NT2/D1 (cell line): ENCODE data around the gene CARMIL1.
"Not testable (repeated sequence)": the region's sequence is repeated elsewhere in the genome, so short reads cannot be mapped to it uniquely, and the experiment has no call there.

Experiments used
- SUZ12 ChIP-seq: IDR thresholded peaks from 2 replicates; pipeline ENCODE4 v1.6.1; 2011; ENCODE audit not compliant: insufficient read length, insufficient read depth; ENCODE audit errors: extremely low read depth
- YY1 ChIP-seq: IDR thresholded peaks from 2 replicates; pipeline ENCODE4 v1.6.1; 2011; ENCODE audit not compliant: insufficient read length, insufficient read depth
- ZNF274 ChIP-seq: IDR thresholded peaks from 2 replicates; pipeline ENCODE4 v1.6.1; 2011; ENCODE audit warnings: mild to moderate bottlenecking, low read depth, low read length

- not testable (repeated sequence) for TF ChIP-seq ZNF274, YY1, SUZ12
These were observed 165.3 kb downstream of the CARMIL1 start for GRCh38 chr6:25444521-25444920.
